Measurements from ENCODE around the gene PHACTR1.

GRCh38 chr6:13287104-13287503 is 570.5 kb downstream of the PHACTR1 start:
- TF ChIP-seq EZH2 (IDR thresholded peaks at IDR 0.05; ENCODE audit: low read length, unreplicated experiment), result no peak
- TF ChIP-seq CTCF (conservative IDR thresholded peaks at IDR 0.05; ENCODE audit: low read depth, low read length), result no peak
- TF ChIP-seq EZH2phosphoT487 (IDR thresholded peaks at IDR 0.05; ENCODE audit: borderline replicate concordance, low read length), result no peak

All from PC-3 (cell line).